ENCODE results near the gene SEMA5B.

SEMA5B gene

GRCh38 chr3:122989856-122990575 lies 37.5 kb downstream of the SEMA5B start:
- no peak for TF ChIP-seq CTCF (IDR thresholded peaks at IDR 0.05)
- no peak overlapping the region for H3K27ac ChIP-seq

GRCh38 chr3:122988508-122988907 lies 39.1 kb downstream of the SEMA5B start:
- TF ChIP-seq ZFX (IDR thresholded peaks at IDR 0.05; ENCODE audit: borderline replicate concordance) (no peak), CTCF (IDR thresholded peaks at IDR 0.05) (no peak)
- H3K27ac ChIP-seq = no peak overlapping the region

GRCh38 chr3:122987736-122988319 lies 39.7 kb downstream of the SEMA5B start:
- no peak overlapping the region for H3K27ac ChIP-seq
- TF ChIP-seq ZFX (IDR thresholded peaks at IDR 0.05; ENCODE audit: borderline replicate concordance) = no peak
- TF ChIP-seq CTCF (IDR thresholded peaks at IDR 0.05) = no peak

GRCh38 chr3:122987231-122987630 lies 40.3 kb downstream of the SEMA5B start:
- no peak overlapping the region for H3K27ac ChIP-seq
- TF ChIP-seq ZFX (IDR thresholded peaks at IDR 0.05; ENCODE audit: borderline replicate concordance) (no peak), CTCF (IDR thresholded peaks at IDR 0.05) (no peak)

- TF ChIP-seq CTCF (IDR thresholded peaks at IDR 0.05) = no peak
- no peak for TF ChIP-seq ZFX (IDR thresholded peaks at IDR 0.05; ENCODE audit: borderline replicate concordance)
- H3K27ac ChIP-seq = no peak overlapping the region
Observed at GRCh38 chr3:122986693-122987179, 40.8 kb downstream of the SEMA5B start.

GRCh38 chr3:122985539-122985938 lies 42.0 kb downstream of the SEMA5B start:
- H3K27ac ChIP-seq = no peak overlapping the region

More at GRCh38 chr3:122985539-122985938, 42.0 kb downstream of the SEMA5B start:
- TF ChIP-seq CTCF (IDR thresholded peaks at IDR 0.05) (no peak), ZFX (IDR thresholded peaks at IDR 0.05; ENCODE audit: borderline replicate concordance) (no peak)
